Measurements from ENCODE around the gene PIPOX.

The PIPOX gene

DNA sequence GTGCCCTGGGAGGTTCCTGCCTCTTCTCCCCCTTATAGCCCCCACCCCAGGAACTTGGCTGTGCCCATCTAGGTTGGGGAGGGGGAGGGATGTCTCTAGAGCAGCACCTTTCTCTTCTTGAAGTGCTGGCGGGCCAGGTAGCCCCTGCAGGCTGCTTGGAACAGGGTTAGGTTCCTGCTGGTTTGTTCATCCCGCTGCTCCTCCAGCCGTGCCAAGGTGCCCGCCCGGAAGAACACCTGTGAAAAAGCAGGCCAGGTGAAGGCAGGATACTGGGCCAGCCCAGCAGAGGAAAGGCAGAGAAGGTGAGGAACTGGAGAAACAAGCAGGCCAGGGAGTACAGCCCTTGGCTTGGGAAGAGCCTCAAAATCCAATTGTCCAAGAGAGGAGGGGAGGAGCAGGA lies 56.6 kb downstream of the PIPOX start:
- Histone ChIP-seq H3K4me3 (replicated peaks; ENCODE audit: insufficient read depth, low read length) (no peak overlapping the region), H3K27me3 (ENCODE audit: insufficient read depth, poor library complexity, severe bottlenecking) (no peaks in the 10 kb centered on the region), H3K27ac (replicated peaks) (no peak overlapping the region)
- DNase-seq (ENCODE audit: low read depth in 1 of 2, low spot score in 1 of 2), result no peak
- TF ChIP-seq, protein P1, sequence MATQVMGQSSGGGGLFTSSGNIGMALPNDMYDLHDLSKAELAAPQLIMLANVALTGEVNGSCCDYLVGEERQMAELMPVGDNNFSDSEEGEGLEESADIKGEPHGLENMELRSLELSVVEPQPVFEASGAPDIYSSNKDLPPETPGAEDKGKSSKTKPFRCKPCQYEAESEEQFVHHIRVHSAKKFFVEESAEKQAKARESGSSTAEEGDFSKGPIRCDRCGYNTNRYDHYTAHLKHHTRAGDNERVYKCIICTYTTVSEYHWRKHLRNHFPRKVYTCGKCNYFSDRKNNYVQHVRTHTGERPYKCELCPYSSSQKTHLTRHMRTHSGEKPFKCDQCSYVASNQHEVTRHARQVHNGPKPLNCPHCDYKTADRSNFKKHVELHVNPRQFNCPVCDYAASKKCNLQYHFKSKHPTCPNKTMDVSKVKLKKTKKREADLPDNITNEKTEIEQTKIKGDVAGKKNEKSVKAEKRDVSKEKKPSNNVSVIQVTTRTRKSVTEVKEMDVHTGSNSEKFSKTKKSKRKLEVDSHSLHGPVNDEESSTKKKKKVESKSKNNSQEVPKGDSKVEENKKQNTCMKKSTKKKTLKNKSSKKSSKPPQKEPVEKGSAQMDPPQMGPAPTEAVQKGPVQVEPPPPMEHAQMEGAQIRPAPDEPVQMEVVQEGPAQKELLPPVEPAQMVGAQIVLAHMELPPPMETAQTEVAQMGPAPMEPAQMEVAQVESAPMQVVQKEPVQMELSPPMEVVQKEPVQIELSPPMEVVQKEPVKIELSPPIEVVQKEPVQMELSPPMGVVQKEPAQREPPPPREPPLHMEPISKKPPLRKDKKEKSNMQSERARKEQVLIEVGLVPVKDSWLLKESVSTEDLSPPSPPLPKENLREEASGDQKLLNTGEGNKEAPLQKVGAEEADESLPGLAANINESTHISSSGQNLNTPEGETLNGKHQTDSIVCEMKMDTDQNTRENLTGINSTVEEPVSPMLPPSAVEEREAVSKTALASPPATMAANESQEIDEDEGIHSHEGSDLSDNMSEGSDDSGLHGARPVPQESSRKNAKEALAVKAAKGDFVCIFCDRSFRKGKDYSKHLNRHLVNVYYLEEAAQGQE (IDR thresholded peaks at IDR 0.05; ENCODE audit: insufficient replicate concordance, low read depth), result no peak

DNA sequence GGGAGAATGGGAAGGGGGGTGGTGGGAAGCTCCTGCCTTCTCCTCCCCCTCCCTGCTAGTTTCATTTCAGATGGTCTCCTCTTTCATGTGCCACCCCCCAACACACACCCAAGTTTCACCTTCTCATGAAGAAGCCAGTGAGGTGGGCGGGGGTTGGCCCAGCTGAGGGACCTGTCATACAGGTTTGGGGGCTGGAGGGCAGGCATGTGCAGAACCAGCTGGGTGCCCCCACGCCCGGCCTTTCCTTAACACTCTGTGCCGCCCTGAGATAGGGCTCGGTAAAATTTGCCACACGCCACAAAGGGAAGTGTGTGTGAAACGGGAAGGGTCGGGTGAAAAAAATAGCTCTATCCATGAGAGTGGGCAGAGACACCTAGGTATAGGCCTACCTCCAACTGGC lies 57.4 kb downstream of the PIPOX start:
- no peak overlapping the region for H3K27ac ChIP-seq (replicated peaks)
- no peak for TF ChIP-seq SPI1 (IDR thresholded peaks at IDR 0.05; ENCODE audit: borderline replicate concordance, low read depth)
- TF ChIP-seq POLR2AphosphoS5 (IDR thresholded peaks at IDR 0.05; ENCODE audit: low read depth), result no peak
- TF ChIP-seq, protein P2, sequence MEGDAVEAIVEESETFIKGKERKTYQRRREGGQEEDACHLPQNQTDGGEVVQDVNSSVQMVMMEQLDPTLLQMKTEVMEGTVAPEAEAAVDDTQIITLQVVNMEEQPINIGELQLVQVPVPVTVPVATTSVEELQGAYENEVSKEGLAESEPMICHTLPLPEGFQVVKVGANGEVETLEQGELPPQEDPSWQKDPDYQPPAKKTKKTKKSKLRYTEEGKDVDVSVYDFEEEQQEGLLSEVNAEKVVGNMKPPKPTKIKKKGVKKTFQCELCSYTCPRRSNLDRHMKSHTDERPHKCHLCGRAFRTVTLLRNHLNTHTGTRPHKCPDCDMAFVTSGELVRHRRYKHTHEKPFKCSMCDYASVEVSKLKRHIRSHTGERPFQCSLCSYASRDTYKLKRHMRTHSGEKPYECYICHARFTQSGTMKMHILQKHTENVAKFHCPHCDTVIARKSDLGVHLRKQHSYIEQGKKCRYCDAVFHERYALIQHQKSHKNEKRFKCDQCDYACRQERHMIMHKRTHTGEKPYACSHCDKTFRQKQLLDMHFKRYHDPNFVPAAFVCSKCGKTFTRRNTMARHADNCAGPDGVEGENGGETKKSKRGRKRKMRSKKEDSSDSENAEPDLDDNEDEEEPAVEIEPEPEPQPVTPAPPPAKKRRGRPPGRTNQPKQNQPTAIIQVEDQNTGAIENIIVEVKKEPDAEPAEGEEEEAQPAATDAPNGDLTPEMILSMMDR (IDR thresholded peaks at IDR 0.05; ENCODE audit: insufficient read depth, low read length), result no peak
- TF ChIP-seq, protein P1 (IDR thresholded peaks at IDR 0.05; ENCODE audit: insufficient replicate concordance, low read depth), result no peak
- TF ChIP-seq GABPA (IDR thresholded peaks at IDR 0.05; ENCODE audit: low read depth), result no peak
- no peaks in the 10 kb centered on the region for H3K27me3 ChIP-seq (ENCODE audit: insufficient read depth, poor library complexity, severe bottlenecking)
- DNase-seq (ENCODE audit: low read depth in 1 of 2, low spot score in 1 of 2), result no peak
- H3K4me3 ChIP-seq (replicated peaks; ENCODE audit: insufficient read depth, low read length), result no peak overlapping the region

DNA sequence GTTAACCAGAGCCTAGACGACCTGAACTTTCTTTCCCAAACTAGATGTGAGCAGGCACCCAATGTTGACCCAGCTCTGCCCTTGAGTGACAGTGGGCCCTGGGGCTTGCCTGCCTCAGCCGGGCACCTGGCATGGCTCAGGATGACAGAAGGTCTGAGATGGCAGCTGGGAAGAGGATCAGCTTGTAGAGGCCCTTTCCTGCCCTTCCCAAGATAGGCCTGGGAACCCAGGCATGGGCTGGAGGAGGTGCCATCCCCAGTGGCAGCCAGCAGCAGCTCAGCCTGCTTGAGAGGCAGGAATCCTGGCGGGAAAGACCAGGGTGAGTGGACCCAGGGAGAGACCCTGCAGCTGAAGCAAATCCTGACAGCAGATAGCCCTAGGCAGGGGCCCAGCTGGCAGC lies 59.1 kb downstream of the PIPOX start:
- H3K27me3 ChIP-seq (ENCODE audit: insufficient read depth, poor library complexity, severe bottlenecking), result no peaks in the 10 kb centered on the region
- no peak overlapping the region for H3K4me3 ChIP-seq (replicated peaks; ENCODE audit: insufficient read depth, low read length)
- TF ChIP-seq SPI1 (IDR thresholded peaks at IDR 0.05; ENCODE audit: borderline replicate concordance, low read depth), result no peak
- no peak for TF ChIP-seq POLR2AphosphoS5 (IDR thresholded peaks at IDR 0.05; ENCODE audit: low read depth)
- TF ChIP-seq, protein P1 (IDR thresholded peaks at IDR 0.05; ENCODE audit: insufficient replicate concordance, low read depth), result no peak
- TF ChIP-seq, protein P2 (IDR thresholded peaks at IDR 0.05; ENCODE audit: insufficient read depth, low read length), result no peak
- TF ChIP-seq GABPA (IDR thresholded peaks at IDR 0.05; ENCODE audit: low read depth), result no peak
- H3K27ac ChIP-seq (replicated peaks), result no peak overlapping the region
- no peak for DNase-seq (ENCODE audit: low read depth in 1 of 2, low spot score in 1 of 2)

DNA sequence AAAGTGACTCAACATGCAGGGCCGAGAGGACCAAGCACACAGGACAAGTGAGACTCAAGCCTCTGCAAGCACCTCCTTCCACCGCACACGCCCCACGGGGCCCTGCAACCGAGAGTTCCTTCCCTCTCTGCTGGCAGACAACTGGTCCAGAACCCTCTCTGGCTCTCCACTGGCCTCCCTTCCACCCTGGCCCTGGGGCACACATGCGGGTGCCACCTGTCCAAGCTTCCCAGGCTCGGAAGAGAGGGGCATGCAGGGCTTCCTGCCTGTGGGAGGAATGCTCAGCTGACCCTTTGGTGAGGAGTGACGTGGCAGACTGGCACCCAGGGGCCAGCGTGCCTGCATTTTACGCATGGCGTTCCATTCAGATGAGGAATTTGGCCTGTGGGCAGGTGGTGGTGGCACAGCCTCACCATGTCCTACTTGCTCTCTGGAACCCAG lies 59.8 kb downstream of the PIPOX start:
- H3K27ac ChIP-seq (replicated peaks), result no peak overlapping the region
- TF ChIP-seq POLR2AphosphoS5 (IDR thresholded peaks at IDR 0.05; ENCODE audit: low read depth) (no peak), SPI1 (IDR thresholded peaks at IDR 0.05; ENCODE audit: borderline replicate concordance, low read depth) (no peak)
- TF ChIP-seq, protein P2 (IDR thresholded peaks at IDR 0.05; ENCODE audit: insufficient read depth, low read length), result no peak
- no peaks in the 10 kb centered on the region for H3K27me3 ChIP-seq (ENCODE audit: insufficient read depth, poor library complexity, severe bottlenecking)

More for the DNA sequence above, 59.8 kb downstream of the PIPOX start:
- H3K4me3 ChIP-seq (replicated peaks; ENCODE audit: insufficient read depth, low read length), result no peak overlapping the region
- DNase-seq (ENCODE audit: low read depth in 1 of 2, low spot score in 1 of 2), result no peak

Measured in HL-60 (cell line).